ENCODE data around the gene NUP214. TPM values are rescaled to one million over a fixed set of nuclear protein-coding genes. Genes with fewer than 3 reads are reported as not detected.

NUP214 gene
- total and polyA plus RNA-seq, 2 of the 8 experiments (the other 6 are each of a cell fraction or from before 2014, with no cell fraction given) = 28.6 to 50.2 TPM

- H3K4me2 ChIP-seq (ENCODE audit: insufficient read depth in 1 of 2, low read depth in 2 of 2, low read length in 2 of 2) = no peak overlapping the region
- H3K23me2 ChIP-seq (ENCODE audit: low read depth, low read length) = no peaks in the 10 kb centered on the region
- no peak overlapping the region for H3K56ac ChIP-seq (replicated peaks; ENCODE audit: insufficient read length, low read depth, low read length)
- H2BK15ac ChIP-seq (ENCODE audit: low read length) = no peak overlapping the region
- no peak overlapping the region for H3K14ac ChIP-seq (ENCODE audit: insufficient read length)
- no peaks in the 10 kb centered on the region for H3K79me2 ChIP-seq (ENCODE audit: control insufficient read depth in 1 of 2, insufficient read depth in 2 of 2, low read length in 2 of 2)
- peaks cover 27 to 85% (median 60%) of the 10 kb centered on the region in 4 experiments for H3K36me3 ChIP-seq (ENCODE audit: control insufficient read depth in 2 of 4, insufficient read depth in 4 of 4, low read length in 3 of 4)
- no peak overlapping the region for H3K4me3 ChIP-seq (ENCODE audit: extremely low read depth in 1 of 4, insufficient read depth in 2 of 4, low read depth in 3 of 4, low read length in 4 of 4)
- H3K4me1 ChIP-seq (replicated peaks in 1 of 4; ENCODE audit: control insufficient read depth in 3 of 4, insufficient read depth in 4 of 4, low read length in 3 of 4) = no peaks in the 10 kb centered on the region
- peaks cover 2% of the 10 kb centered on the region in 2 experiments for H4K20me1 ChIP-seq (replicated peaks in 1 of 2; ENCODE audit: control insufficient read depth in 1 of 2, insufficient read depth in 2 of 2, low read length in 2 of 2)
- H3K23ac ChIP-seq (ENCODE audit: insufficient read length) = no peak overlapping the region
- no peak for FAIRE-seq
- H4K5ac ChIP-seq (ENCODE audit: insufficient read length, low read depth, low read length) = no peak overlapping the region
- H4K91ac ChIP-seq (replicated peaks; ENCODE audit: insufficient read length, low read length) = no peak overlapping the region
- no peak overlapping the region for H3K9ac ChIP-seq (replicated peaks in 1 of 4; ENCODE audit: extremely low read depth in 1 of 4, low read depth in 3 of 4, low read length in 3 of 4)
- H3K4ac ChIP-seq (replicated peaks; ENCODE audit: insufficient read length, low read depth, low read length) = no peak overlapping the region
- H3K79me1 ChIP-seq (ENCODE audit: low read depth, low read length) = no peaks in the 10 kb centered on the region
- ChIA-PET CTCF (ENCODE audit: partially characterized antibody) (interaction anchor here (0.7 to 1.8 kb wide), 4 partner anchors 14 to 188 kb away, joined by 3 to 6 read pairs (median 3); no protein-coding TSS in a partner anchor), POLR2A (ENCODE audit: partially characterized antibody) (interaction anchor here (1.0 to 1.5 kb wide), 2 partner anchors 14 to 32 kb away, joined by 3 read pairs; no protein-coding TSS in a partner anchor)
- no peak overlapping the region for H2AK5ac ChIP-seq (ENCODE audit: low read depth, low read length)
- WGBS, 2 experiments (ENCODE audit: extremely low coverage in 1 of 2, insufficient coverage in 1 of 2, insufficient read length in 1 of 2, insufficient replicate concordance in 2 of 2, low coverage in 1 of 2, low lambda C conversion rate in 2 of 2, missing lambda C conversion rate in 1 of 2) = 92% methylated on average over 3 of the region's 3 CpGs; no CpG with 5 or more reads in 1 of the 2 experiments
- H3K27ac ChIP-seq (ENCODE audit: low read depth, low read length) = no peak overlapping the region
- H2BK12ac ChIP-seq (ENCODE audit: low read depth, low read length) = no peak overlapping the region
- H3K27me3 ChIP-seq (replicated peaks in 1 of 4; ENCODE audit: control insufficient read depth in 3 of 4, extremely low read depth in 1 of 4, insufficient read depth in 3 of 4, low read length in 3 of 4) = no peaks in the 10 kb centered on the region
- H4K8ac ChIP-seq (ENCODE audit: extremely low read depth, insufficient read depth, low read length) = no peak overlapping the region
- H3K18ac ChIP-seq (ENCODE audit: extremely low read depth, low read length) = no peak overlapping the region
- no peak overlapping the region for H2AFZ ChIP-seq (ENCODE audit: low read length)
- H2BK5ac ChIP-seq (ENCODE audit: low read depth, low read length) = no peak overlapping the region
- no peak overlapping the region for H2BK120ac ChIP-seq (replicated peaks; ENCODE audit: low read depth, low read length)
- H3K9me3 ChIP-seq (ENCODE audit: insufficient read depth in 2 of 2, low read depth in 1 of 2, low read length in 1 of 2) = no peaks in the 10 kb centered on the region
- H2BK20ac ChIP-seq (ENCODE audit: low read length) = no peak overlapping the region
- no peak for DNase-seq (ENCODE audit: low read depth in 1 of 2, low spot score in 2 of 2)
- TF ChIP-seq POLR2AphosphoS5 (IDR thresholded peaks at IDR 0.05; ENCODE audit: low read depth, low read length) (no peak), ATF3 (IDR thresholded peaks at IDR 0.05; ENCODE audit: insufficient read depth, low read depth, low read length) (no peak), SAP30 (IDR thresholded peaks at IDR 0.05; ENCODE audit: insufficient read depth, insufficient replicate concordance, low read length) (no peak), RXRA (IDR thresholded peaks at IDR 0.05; ENCODE audit: insufficient read depth, low read depth, low read length) (no peak), CTCF (IDR thresholded peaks at IDR 0.05; ENCODE audit: control extremely low read depth in 1 of 3, insufficient read depth in 1 of 3, low read depth in 1 of 3, low read length in 3 of 3) (no peak), CTBP2 (IDR thresholded peaks at IDR 0.05; ENCODE audit: borderline replicate concordance, insufficient read depth, insufficient read length, low read length) (no peak), SP1 (IDR thresholded peaks at IDR 0.05; ENCODE audit: low read depth, low read length) (no peak), RFX5 (IDR thresholded peaks at IDR 0.05; ENCODE audit: borderline replicate concordance, low read depth, low read length) (no peak), YY1 (IDR thresholded peaks at IDR 0.05; ENCODE audit: low read depth, low read length) (no peak), EZH2 (IDR thresholded peaks at IDR 0.05; ENCODE audit: low read depth, low read length, severe bottlenecking) (no peak)
Observed at GRCh38 chr9:131148276-131148675, 22.9 kb downstream of the NUP214 start.

All from H1 (cell line).